ENCODE results near the gene FGF11.
"Not testable (repeated sequence)": the region's sequence is repeated elsewhere in the genome, so short reads cannot be mapped to it uniquely, and the experiment has no call there.

The FGF11 gene

DNA sequence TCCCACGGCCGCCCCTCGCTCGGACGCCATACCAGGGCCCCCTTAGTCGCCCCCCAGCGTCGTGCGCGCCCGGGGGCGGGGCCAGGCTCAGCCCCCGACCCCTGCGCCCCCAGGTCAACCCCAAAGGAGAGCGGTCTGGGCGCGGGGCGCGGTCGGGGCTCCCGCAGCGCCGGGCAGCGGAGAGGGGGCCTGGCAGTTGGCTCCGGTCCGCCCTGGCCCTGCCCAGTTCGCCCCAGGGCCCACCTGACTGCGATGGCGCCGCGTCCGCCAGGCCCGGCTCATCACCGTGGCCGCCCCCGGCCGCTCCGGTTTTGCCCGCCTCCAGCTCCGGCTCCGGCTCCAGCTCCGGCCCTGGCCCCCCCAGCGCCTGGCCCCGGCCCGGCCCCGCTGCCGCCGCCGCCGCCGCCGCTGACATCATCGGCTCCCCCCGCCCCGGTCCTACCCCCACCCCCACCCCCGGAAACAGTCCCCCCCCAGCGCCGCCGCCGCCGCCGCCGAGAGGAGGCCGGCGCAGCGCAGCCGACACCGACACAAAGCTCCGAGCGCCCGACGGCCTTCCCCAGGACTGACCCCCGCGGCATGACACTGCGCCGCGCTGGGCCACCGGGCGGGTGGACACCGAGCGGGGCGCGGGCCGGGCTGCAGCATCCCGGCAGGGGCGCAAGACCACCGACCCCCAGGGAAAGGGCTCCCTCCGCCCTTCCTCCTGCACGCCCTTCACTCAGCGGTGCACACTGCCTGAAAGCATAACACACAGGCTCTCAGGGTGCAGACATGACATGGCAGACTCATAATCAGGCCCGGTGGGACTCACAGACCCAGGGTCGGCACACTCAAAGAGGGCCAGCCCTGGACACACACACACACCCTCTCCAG is 40.1 kb downstream of the FGF11 start, which contains the start of gene ZBTB4:
TSS of gene ZBTB4 (minus strand) at position 419 of the 876 bp plus-strand sequence. CDS start 12,830 bp downstream, outside the sequence.
- DNase-seq (ENCODE audit: low read depth): peak; percentile 32

DNA sequence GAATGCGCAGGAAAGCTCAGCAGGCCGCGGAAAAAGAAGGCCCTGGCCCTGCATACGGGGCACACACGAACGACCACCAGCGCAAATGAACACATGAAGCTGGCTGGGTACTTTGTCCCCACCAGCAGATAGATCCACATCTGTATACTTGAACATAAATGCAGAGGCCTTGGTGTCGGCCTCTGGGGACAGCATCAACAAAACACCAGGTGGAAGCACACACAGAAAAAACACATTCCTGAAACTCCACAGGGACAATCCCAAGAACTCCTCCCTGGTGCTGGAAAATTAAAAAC is 40.7 kb downstream of the FGF11 start:
- no peak for DNase-seq (ENCODE audit: low read depth)

- DNase-seq (ENCODE audit: low read depth): not testable (repeated sequence)
Observed at GRCh38 chr17:7481275-7481674, 42.0 kb downstream of the FGF11 start, which contains the start of gene SLC35G6. TSS of gene SLC35G6 (plus strand) at chr17:7481446. CDS start at chr17:7481517, 71 bp downstream.

- DNase-seq (ENCODE audit: low read depth): not testable (repeated sequence)
Observed at GRCh38 chr17:7481842-7482741, 42.8 kb downstream of the FGF11 start.

- not testable (repeated sequence) for DNase-seq (ENCODE audit: low read depth)
Observed at GRCh38 chr17:7482742-7483088, 43.4 kb downstream of the FGF11 start.

GRCh38 chr17:7483255-7484066 is 44.1 kb downstream of the FGF11 start:
- DNase-seq (ENCODE audit: low read depth): peak; percentile 91

- DNase-seq (ENCODE audit: low read depth): peak; percentile 97
Observed at GRCh38 chr17:7484067-7484918, 45.0 kb downstream of the FGF11 start, which contains the start of gene POLR2A. TSS of gene POLR2A (plus strand) at chr17:7484366.

DNA sequence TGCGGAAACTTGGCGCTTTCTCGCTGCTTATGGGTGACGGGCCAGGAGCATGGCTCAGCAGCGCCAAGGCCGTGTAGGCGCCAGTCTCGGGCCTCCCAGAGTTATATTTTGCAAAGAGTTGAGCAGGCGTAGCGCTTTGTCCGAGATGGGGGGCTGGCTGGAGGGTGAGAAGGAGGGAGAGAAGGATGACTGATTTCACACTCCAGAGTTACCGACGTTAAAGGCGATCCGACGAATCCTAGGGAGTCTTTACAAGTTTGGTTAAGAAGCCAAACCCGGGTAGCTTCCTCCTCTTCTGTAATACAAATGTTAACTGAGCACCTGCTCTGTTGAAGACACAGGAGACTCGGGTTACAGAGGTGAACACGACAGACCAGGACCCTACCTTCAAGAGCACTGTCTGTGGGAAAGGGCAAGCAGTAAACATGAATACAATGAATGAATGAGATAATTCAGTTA is 45.6 kb downstream of the FGF11 start:
- no peak for DNase-seq (ENCODE audit: low read depth)

GRCh38 chr17:7486181-7486580 is 46.9 kb downstream of the FGF11 start:
- no peak for DNase-seq (ENCODE audit: low read depth)

DNA sequence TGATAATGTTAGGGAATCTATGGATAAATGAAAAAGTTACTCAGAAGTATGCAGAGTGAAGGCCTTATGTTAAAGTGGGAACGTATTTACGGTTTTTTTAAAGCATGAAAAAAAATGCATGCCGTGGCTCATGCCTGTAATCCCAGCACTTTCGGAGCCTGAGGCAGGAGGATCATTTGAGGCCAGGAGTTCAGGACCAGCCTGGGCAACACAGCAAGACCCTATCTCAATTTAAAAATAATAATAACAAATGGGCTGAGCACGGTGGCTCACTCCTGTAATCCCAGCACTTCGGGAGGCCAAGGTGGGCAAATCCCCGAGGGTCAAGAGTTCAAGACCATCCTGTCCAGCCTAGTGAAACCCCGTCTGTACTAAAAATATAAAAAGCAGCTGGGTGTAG is 50.8 kb downstream of the FGF11 start:
- no peak for DNase-seq (ENCODE audit: low read depth)

DNA sequence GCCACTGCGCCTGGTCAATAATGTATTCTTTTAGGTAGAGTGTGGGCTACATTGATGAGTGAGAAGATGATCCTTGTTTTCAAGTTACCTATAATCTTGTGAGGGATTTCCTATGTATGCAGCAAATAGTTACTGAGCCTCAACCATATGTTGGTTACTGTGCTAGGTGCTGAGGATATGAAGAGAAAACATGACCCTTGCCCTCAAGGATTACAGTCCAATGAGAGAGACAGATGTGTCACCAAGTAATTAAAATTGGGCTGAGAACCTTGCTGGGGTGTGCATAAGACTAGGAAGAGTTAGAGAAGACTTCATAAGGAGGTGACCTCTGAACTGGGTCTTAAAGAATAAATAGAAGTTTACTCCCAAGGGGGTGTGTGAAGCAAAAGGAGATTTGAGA is 52.3 kb downstream of the FGF11 start:
- DNase-seq (ENCODE audit: low read depth): no peak

- no peak for DNase-seq (ENCODE audit: low read depth)
Observed at GRCh38 chr17:7493941-7494340, 54.6 kb downstream of the FGF11 start.
